Neural crest cell (in vitro differentiated cells): ENCODE data around the gene ABCG1. TPM values are rescaled to one million over a fixed set of nuclear protein-coding genes. Genes with fewer than 3 reads are reported as not detected.

ENCODE experiments used
- DNase-seq: peaks from one replicate; pipeline ENCODE4 v3.0.0; 2021; ENCODE audit warnings: low read depth, mixed read lengths, low spot score
- H3K27ac Mint-ChIP-seq: one replicate; pipeline ENCODE4 v1.8.0; 2021; ENCODE audit warnings: mild to moderate bottlenecking, mixed read lengths; ENCODE audit not compliant: unreplicated experiment
- H3K27me3 Mint-ChIP-seq: 2 replicates; pipeline ENCODE4 v1.8.0; 2021; ENCODE audit warnings: low read depth, mild to moderate bottlenecking, mixed read lengths
- H3K36me3 Mint-ChIP-seq: 2 replicates; pipeline ENCODE4 v1.8.0; 2021; ENCODE audit warnings: low read depth, mild to moderate bottlenecking, mixed read lengths
- H3K4me1 Mint-ChIP-seq: 2 replicates; pipeline ENCODE4 v1.8.0; 2021; ENCODE audit warnings: mixed read lengths
- H3K4me3 Mint-ChIP-seq: one replicate; pipeline ENCODE4 v1.8.0; 2021; ENCODE audit warnings: mild to moderate bottlenecking, mixed read lengths
- H3K9me3 Mint-ChIP-seq: 2 replicates; pipeline ENCODE4 v1.8.0; 2021; ENCODE audit warnings: mixed read lengths
- total RNA-seq: library from RNA; stranded (reverse); gene quantifications from 2 replicates; pipeline ENCODE4 v1.2.1, GENCODE V29; 2021
- TF ChIP-seq, protein P1 (sequence below): fragments of 200-600 bp; sonication (generic); conservative IDR thresholded peaks from 2 replicates; pipeline ENCODE4 v1.5.0; 2021; ENCODE audit warnings: antibody characterized with exemption, mild to moderate bottlenecking

Gene ABCG1
- total RNA-seq, 1 donor from 2014 or later, result 3.3 TPM

DNA sequence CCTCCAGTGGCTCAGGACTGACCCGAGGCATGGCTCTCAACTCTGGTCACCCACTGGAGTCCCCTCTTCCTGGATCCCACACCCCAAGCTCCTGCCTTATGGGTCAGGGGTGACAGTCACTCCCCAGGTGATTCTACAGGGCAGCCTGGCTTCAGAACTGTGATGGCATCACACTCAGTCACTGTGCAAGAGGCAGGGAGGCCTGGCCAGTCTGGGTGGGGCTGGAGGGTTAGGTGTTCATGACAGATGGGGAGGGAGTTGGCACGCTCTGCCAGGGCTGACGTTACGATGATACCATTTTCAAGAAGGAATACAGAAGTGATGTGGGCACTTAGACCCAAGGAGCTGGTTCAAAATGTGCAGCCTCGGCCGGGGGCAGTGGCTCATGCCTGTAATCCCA, 25.2 kb upstream of the ABCG1 start:
- no peak overlapping the region for H3K27ac Mint-ChIP-seq
- H3K27me3 Mint-ChIP-seq, result no peaks in the 10 kb centered on the region
- TF ChIP-seq, protein P1, sequence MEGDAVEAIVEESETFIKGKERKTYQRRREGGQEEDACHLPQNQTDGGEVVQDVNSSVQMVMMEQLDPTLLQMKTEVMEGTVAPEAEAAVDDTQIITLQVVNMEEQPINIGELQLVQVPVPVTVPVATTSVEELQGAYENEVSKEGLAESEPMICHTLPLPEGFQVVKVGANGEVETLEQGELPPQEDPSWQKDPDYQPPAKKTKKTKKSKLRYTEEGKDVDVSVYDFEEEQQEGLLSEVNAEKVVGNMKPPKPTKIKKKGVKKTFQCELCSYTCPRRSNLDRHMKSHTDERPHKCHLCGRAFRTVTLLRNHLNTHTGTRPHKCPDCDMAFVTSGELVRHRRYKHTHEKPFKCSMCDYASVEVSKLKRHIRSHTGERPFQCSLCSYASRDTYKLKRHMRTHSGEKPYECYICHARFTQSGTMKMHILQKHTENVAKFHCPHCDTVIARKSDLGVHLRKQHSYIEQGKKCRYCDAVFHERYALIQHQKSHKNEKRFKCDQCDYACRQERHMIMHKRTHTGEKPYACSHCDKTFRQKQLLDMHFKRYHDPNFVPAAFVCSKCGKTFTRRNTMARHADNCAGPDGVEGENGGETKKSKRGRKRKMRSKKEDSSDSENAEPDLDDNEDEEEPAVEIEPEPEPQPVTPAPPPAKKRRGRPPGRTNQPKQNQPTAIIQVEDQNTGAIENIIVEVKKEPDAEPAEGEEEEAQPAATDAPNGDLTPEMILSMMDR, result no peak
- H3K9me3 Mint-ChIP-seq, result no peaks in the 10 kb centered on the region
- H3K36me3 Mint-ChIP-seq, result no peaks in the 10 kb centered on the region
- no peak overlapping the region for H3K4me3 Mint-ChIP-seq
- DNase-seq, result no peak
- peaks cover 5% of the 10 kb centered on the region for H3K4me1 Mint-ChIP-seq

DNA sequence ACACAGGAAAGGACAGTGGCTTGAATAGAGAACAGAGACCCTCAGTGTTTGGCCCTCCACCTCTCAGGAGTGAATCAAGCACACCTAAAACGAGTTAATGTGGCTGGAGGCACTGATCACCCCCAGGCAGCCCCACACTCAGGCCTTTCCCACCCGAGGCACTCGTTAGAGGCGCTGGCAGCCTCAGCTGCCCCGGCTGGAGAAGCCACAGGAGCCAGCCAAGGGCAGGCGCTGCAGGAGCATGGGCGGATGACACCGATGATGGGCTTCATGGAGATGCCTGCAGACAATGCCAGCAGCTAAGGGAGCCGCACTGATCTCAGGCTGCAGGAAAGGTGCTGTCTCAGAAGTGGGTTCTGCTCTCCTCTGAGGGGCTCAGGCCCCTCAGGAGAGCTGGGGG, 24.1 kb upstream of the ABCG1 start:
- TF ChIP-seq, protein P1, result no peak
- Mint-ChIP-seq H3K36me3 (no peaks in the 10 kb centered on the region), H3K9me3 (no peaks in the 10 kb centered on the region), H3K27ac (no peak overlapping the region), H3K4me3 (no peak overlapping the region), H3K27me3 (no peaks in the 10 kb centered on the region), H3K4me1 (peaks cover 5% of the 10 kb centered on the region)
- no peak for DNase-seq

DNA sequence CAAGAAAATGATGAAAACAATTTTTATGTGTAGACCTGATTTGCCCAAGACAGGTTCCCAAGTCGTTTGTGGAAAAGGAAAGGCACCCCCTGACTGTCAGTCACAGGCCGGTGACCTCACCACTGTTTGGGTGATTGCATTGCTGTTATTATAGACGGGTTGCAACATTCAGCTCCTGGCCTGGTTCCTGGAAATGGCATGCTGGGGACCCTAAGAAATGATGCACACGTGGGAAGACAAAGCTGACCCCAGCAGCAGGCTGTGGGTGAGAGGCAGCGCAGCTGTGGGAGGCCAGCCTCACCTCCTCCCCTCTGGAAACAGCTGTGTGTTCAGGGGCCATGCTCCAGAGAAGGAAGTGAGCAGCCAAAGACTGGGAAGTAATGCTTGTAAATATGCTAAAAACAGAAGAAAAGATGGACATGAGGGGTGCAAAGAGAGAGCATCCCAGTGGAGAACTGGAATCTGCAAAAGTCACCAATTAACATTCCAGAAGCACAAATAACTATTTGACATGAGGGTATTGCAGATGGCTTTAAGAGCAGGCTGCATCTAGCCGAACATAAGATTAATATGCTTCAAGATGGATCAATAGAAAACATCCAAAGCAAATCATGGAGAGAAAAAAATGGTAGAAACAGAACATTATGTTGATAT, 23.4 kb upstream of the ABCG1 start:
- H3K36me3 Mint-ChIP-seq, result no peaks in the 10 kb centered on the region
- TF ChIP-seq, protein P1, result no peak
- H3K27ac Mint-ChIP-seq, result no peak overlapping the region
- no peak overlapping the region for H3K4me3 Mint-ChIP-seq
- H3K4me1 Mint-ChIP-seq, result peaks cover 5% of the 10 kb centered on the region
- H3K27me3 Mint-ChIP-seq, result no peaks in the 10 kb centered on the region
- no peaks in the 10 kb centered on the region for H3K9me3 Mint-ChIP-seq
- no peak for DNase-seq

DNA sequence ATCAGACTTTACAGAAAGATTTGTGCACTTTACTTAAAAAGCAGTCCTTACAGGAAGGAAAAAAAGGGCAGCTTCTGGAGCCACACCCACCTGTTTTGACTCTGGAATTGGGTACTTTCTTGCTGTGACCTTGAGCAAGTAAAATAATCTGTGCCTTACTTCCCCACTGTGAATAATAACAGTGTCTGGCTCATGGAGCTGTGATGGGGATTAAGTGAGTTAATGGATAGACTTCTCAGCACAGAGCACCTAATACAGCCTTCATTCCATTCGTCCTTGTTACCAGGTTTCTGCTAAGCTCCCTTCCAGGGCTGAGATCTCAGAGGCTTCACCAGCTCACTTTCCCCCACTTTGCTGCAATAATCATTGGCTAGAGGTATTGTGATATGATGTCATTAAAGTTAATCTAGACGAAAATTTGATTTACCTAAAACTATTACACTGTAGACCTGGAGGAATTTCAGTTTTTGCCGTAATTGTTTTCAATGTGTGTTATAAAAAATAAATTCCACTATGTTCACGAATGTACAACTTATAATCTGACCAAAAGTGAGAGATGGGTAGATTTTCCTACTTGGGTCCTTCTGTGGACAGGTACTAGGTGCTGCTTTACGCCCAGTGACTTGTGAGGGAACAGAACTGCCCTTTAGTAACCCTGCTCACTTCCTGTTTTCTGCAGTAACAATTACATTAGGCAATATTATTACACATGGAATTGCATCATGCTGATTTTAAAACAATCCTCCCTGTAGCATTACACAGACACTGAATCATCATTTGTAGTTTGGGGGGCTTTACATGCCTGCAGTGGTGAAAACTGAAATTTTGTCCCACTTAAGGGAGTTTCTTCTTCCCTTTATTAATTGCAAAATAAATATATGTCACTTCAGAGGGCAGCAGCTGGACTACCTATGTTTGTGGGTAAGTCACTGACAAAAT, 19.7 kb upstream of the ABCG1 start:
- H3K4me3 Mint-ChIP-seq, result no peak overlapping the region
- H3K27ac Mint-ChIP-seq, result no peak overlapping the region
- no peaks in the 10 kb centered on the region for H3K4me1 Mint-ChIP-seq
- no peak for DNase-seq
- TF ChIP-seq, protein P1, result no peak
- no peaks in the 10 kb centered on the region for H3K36me3 Mint-ChIP-seq
- no peaks in the 10 kb centered on the region for H3K9me3 Mint-ChIP-seq
- H3K27me3 Mint-ChIP-seq, result no peaks in the 10 kb centered on the region

DNA sequence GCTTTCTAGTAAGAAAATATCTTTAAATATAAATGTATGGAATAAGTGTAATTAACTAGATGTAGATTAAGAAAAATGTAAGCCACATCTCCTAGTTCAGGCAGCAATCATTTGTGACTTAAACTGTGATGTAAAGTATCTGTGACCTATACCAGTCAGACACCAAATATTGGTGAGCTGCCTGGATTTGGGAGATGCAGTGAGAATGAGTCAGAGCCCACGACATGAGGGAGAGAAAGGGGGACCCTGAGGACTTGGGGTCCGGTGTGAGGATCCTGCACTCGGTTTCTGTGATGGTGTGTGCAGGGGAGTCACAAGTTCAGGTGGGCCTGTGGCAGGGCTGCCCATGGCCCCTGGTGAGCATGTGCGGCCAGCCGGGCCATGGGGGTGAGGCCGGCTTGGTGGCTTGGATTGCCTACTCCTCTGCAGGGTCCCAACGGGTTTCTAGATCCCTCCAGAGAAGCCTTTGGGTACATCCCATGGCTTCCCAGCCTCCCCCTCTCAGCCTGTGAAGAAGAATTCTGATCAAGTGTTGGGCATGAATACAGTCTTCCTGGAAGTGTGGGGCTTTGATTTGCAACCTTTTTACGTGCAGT, 19.0 kb upstream of the ABCG1 start:
- Mint-ChIP-seq H3K36me3 (peaks cover 2% of the 10 kb centered on the region), H3K9me3 (peaks cover under 1% of the 10 kb centered on the region), H3K4me3 (no peak overlapping the region), H3K27me3 (no peaks in the 10 kb centered on the region), H3K4me1 (no peaks in the 10 kb centered on the region), H3K27ac (no peak overlapping the region)
- no peak for DNase-seq
- TF ChIP-seq, protein P1, result no peak
